ENCODE data around the gene ELMO1. TPM values are rescaled to one million over a fixed set of nuclear protein-coding genes. Genes with fewer than 3 reads are reported as not detected.
A peak's percentile ranks its signal among the peaks of the same experiment; 100 is the strongest.

Gene ELMO1
- total and polyA plus RNA-seq, 4 donors = 10.1 to 183 (median 34.4) TPM

- no peak for DNase-seq
- Histone ChIP-seq H3K27me3 (ENCODE audit: control insufficient read depth in 3 of 3, insufficient read depth in 3 of 3, low read length in 2 of 3) (no peaks in the 10 kb centered on the region), H3K4me3 (no peak overlapping the region), H3K36me3 (ENCODE audit: control insufficient read depth in 4 of 4, insufficient read depth in 4 of 4, low read length in 4 of 4) (no peaks in the 10 kb centered on the region), H3K27ac (ENCODE audit: low read depth in 1 of 2, low read length in 1 of 2) (peak overlapping the region; percentile 17 to 56), H3K9ac (ENCODE audit: insufficient read depth in 1 of 2, low read length in 2 of 2) (no peak overlapping the region), H3K9me3 (ENCODE audit: control insufficient read depth in 4 of 4, insufficient read depth in 3 of 4, low read length in 3 of 4) (no peaks in the 10 kb centered on the region), H3K4me1 (ENCODE audit: control insufficient read depth in 5 of 5, insufficient read depth in 5 of 5, low read length in 5 of 5) (peaks cover 5 to 33% (median 18%) of the 10 kb centered on the region in 5 donors)
- peak; percentile 16 for TF ChIP-seq CTCF (IDR thresholded peaks at IDR 0.05; ENCODE audit: control extremely low read depth, extremely low read depth)
- WGBS, 2 donors = 27 to 62% methylated on average over 32 of the region's 32 CpGs
- no peak for ATAC-seq (ENCODE audit: insufficient read depth, low FRiP score)
These were observed 95.4 kb downstream of the ELMO1 start for GRCh38 chr7:37352974-37353948.

- no peak overlapping the region for H3K27ac ChIP-seq (ENCODE audit: low read depth in 1 of 2, low read length in 1 of 2)
- no peaks in the 10 kb centered on the region for H3K9me3 ChIP-seq (ENCODE audit: control insufficient read depth in 4 of 4, insufficient read depth in 3 of 4, low read length in 3 of 4)
- ATAC-seq (ENCODE audit: insufficient read depth, low FRiP score) = no peak
- no peak for TF ChIP-seq CTCF (IDR thresholded peaks at IDR 0.05; ENCODE audit: control extremely low read depth, extremely low read depth)
- H3K9ac ChIP-seq (ENCODE audit: insufficient read depth in 1 of 2, low read length in 2 of 2) = no peak overlapping the region
- H3K4me1 ChIP-seq (ENCODE audit: control insufficient read depth in 5 of 5, insufficient read depth in 5 of 5, low read length in 5 of 5) = peaks cover 5 to 28% (median 18%) of the 10 kb centered on the region in 5 donors
- WGBS, 2 donors = 51 to 77% methylated on average over 13 of the region's 13 CpGs
- H3K4me3 ChIP-seq = no peak overlapping the region
- DNase-seq = no peak
- H3K36me3 ChIP-seq (ENCODE audit: control insufficient read depth in 4 of 4, insufficient read depth in 4 of 4, low read length in 4 of 4) = no peaks in the 10 kb centered on the region
- no peaks in the 10 kb centered on the region for H3K27me3 ChIP-seq (ENCODE audit: control insufficient read depth in 3 of 3, insufficient read depth in 3 of 3, low read length in 2 of 3)
These were observed 96.3 kb downstream of the ELMO1 start for GRCh38 chr7:37352251-37352880.

GRCh38 chr7:37351716-37352115 lies 96.9 kb downstream of the ELMO1 start:
- H3K27me3 ChIP-seq (ENCODE audit: control insufficient read depth in 3 of 3, insufficient read depth in 3 of 3, low read length in 2 of 3) = no peaks in the 10 kb centered on the region
- no peaks in the 10 kb centered on the region for H3K9me3 ChIP-seq (ENCODE audit: control insufficient read depth in 4 of 4, insufficient read depth in 3 of 4, low read length in 3 of 4)
- no peaks in the 10 kb centered on the region for H3K36me3 ChIP-seq (ENCODE audit: control insufficient read depth in 4 of 4, insufficient read depth in 4 of 4, low read length in 4 of 4)
- H3K4me3 ChIP-seq = no peak overlapping the region
- TF ChIP-seq CTCF (IDR thresholded peaks at IDR 0.05; ENCODE audit: control extremely low read depth, extremely low read depth) = no peak
- 83 to 87% methylated on average over 4 of the region's 4 CpGs for WGBS, 2 donors
- H3K4me1 ChIP-seq (ENCODE audit: control insufficient read depth in 5 of 5, insufficient read depth in 5 of 5, low read length in 5 of 5) = peaks cover 5 to 28% (median 18%) of the 10 kb centered on the region in 5 donors
- ATAC-seq (ENCODE audit: insufficient read depth, low FRiP score) = no peak
- no peak overlapping the region for H3K9ac ChIP-seq (ENCODE audit: insufficient read depth in 1 of 2, low read length in 2 of 2)
- DNase-seq = peak in 1 of 3 donors; percentile 37
- peak overlapping the region in 1 of 2 donors; percentile 33 for H3K27ac ChIP-seq (ENCODE audit: low read depth in 1 of 2, low read length in 1 of 2)

All from lung (tissue), 12 donors.